ENCODE results near the gene RBCK1.
"Not testable (repeated sequence)": the region's sequence is repeated elsewhere in the genome, so short reads cannot be mapped to it uniquely, and the experiment has no call there.

The RBCK1 gene

GRCh38 chr20:474581-474980, 66.5 kb downstream of the RBCK1 start:
- H3K9ac ChIP-seq = no peak overlapping the region
- no peak overlapping the region for H3K4me3 ChIP-seq
- 0 out of 20 replicates have a peak, but pooled peaks cover 0 to 5% (median 0%) of the 10 kb centered on the region in 10 experiments for H3K4me1 ChIP-seq
- TF ChIP-seq Cebpa-rat (IDR thresholded peaks at IDR 0.05) = no peak
- peaks cover 52 to 76% (median 67%) of the 10 kb centered on the region in 11 experiments for H3K36me3 ChIP-seq
- H4K20me1 ChIP-seq = peaks cover 10 to 17% (median 14%) of the 10 kb centered on the region in 11 experiments; a peak in 20 of 22 replicates
- no peaks in the 10 kb centered on the region for H3K27me3 ChIP-seq
- H3K9me3 ChIP-seq (replicated peaks in 1 of 11) = peaks cover 39 to 51% (median 47%) of the 10 kb centered on the region in 11 experiments
- H3K27ac ChIP-seq = no peak overlapping the region
- H3K4me2 ChIP-seq = no peak overlapping the region

- Histone ChIP-seq H4K20me1 (peaks cover 10 to 28% (median 24%) of the 10 kb centered on the region in 11 experiments; a peak in 20 of 22 replicates), H3K4me1 (0 out of 20 replicates have a peak, but pooled peaks cover 0 to 5% (median 0%) of the 10 kb centered on the region in 10 experiments), H3K9me3 (replicated peaks in 1 of 11) (peaks cover 27 to 40% (median 35%) of the 10 kb centered on the region in 11 experiments), H3K4me2 (no peak overlapping the region), H3K27ac (no peak overlapping the region), H3K36me3 (peaks cover 63 to 87% (median 74%) of the 10 kb centered on the region in 11 experiments), H3K27me3 (no peaks in the 10 kb centered on the region), H3K4me3 (no peak overlapping the region), H3K9ac (no peak overlapping the region)
- no peak for TF ChIP-seq Cebpa-rat (IDR thresholded peaks at IDR 0.05)
Observed at GRCh38 chr20:475463-476357, 67.6 kb downstream of the RBCK1 start.

- not testable (repeated sequence) for H3K4me2 ChIP-seq, H3K4me3 ChIP-seq, H3K27me3 ChIP-seq, H3K9ac ChIP-seq, H3K4me1 ChIP-seq, H3K27ac ChIP-seq
- Histone ChIP-seq H3K9me3 (replicated peaks in 1 of 11) (peaks cover 17 to 30% (median 25%) of the 10 kb centered on the region in 11 experiments), H3K36me3 (peaks cover 73 to 95% (median 82%) of the 10 kb centered on the region in 11 experiments), H4K20me1 (peaks cover 10 to 35% (median 30%) of the 10 kb centered on the region in 11 experiments; a peak in 20 of 22 replicates)
Observed at GRCh38 chr20:476561-477249, 68.6 kb downstream of the RBCK1 start.

GRCh38 chr20:478010-478948, 70.2 kb downstream of the RBCK1 start:
- H3K36me3 ChIP-seq = peaks cover 81 to 96% (median 87%) of the 10 kb centered on the region in 11 experiments
- TF ChIP-seq Cebpa-rat (IDR thresholded peaks at IDR 0.05) = no peak
- no peak overlapping the region for H3K27ac ChIP-seq
- peaks cover 5 to 14% (median 10%) of the 10 kb centered on the region in 11 experiments for H3K9me3 ChIP-seq (replicated peaks in 1 of 11)
- H3K4me3 ChIP-seq = no peak overlapping the region
- H3K27me3 ChIP-seq = no peaks in the 10 kb centered on the region
- H3K4me2 ChIP-seq = no peak overlapping the region
- H3K4me1 ChIP-seq = 0 out of 20 replicates have a peak, but pooled peaks cover 0 to 5% (median 0%) of the 10 kb centered on the region in 10 experiments
- no peak overlapping the region; a peak in 2 of 22 replicates for H3K9ac ChIP-seq
- H4K20me1 ChIP-seq = peaks cover 15 to 50% (median 36%) of the 10 kb centered on the region in 11 experiments; a peak in 20 of 22 replicates

- no peak for TF ChIP-seq Cebpa-rat (IDR thresholded peaks at IDR 0.05)
- Histone ChIP-seq H3K36me3 (peaks cover 81 to 96% (median 87%) of the 10 kb centered on the region in 11 experiments), H3K4me3 (no peak overlapping the region), H3K4me1 (0 out of 20 replicates have a peak, but pooled peaks cover 0 to 5% (median 0%) of the 10 kb centered on the region in 10 experiments), H3K27me3 (no peaks in the 10 kb centered on the region), H3K4me2 (no peak overlapping the region), H4K20me1 (peaks cover 15 to 54% (median 38%) of the 10 kb centered on the region in 11 experiments; a peak in 20 of 22 replicates), H3K9me3 (replicated peaks in 1 of 11) (peaks cover 0 to 7% (median 3%) of the 10 kb centered on the region in 11 experiments; a peak in 16 of 22 replicates), H3K9ac (no peak overlapping the region), H3K27ac (no peak overlapping the region)
Observed at GRCh38 chr20:478949-479429, 70.9 kb downstream of the RBCK1 start.

- Histone ChIP-seq H3K27me3 (no peaks in the 10 kb centered on the region), H3K36me3 (peaks cover 82 to 96% (median 89%) of the 10 kb centered on the region in 11 experiments), H3K9me3 (replicated peaks in 1 of 11) (peaks cover 0 to 2% (median 0%) of the 10 kb centered on the region in 11 experiments; a peak in 3 of 22 replicates), H3K4me2 (no peak overlapping the region), H3K4me1 (peaks cover 0 to 5% (median 0%) of the 10 kb centered on the region in 10 experiments; a peak in 1 of 20 replicates), H3K4me3 (no peak overlapping the region), H3K27ac (no peak overlapping the region), H3K9ac (no peak overlapping the region), H4K20me1 (peaks cover 15 to 59% (median 39%) of the 10 kb centered on the region in 11 experiments; a peak in 20 of 22 replicates)
- TF ChIP-seq Cebpa-rat (IDR thresholded peaks at IDR 0.05) = no peak
Observed at GRCh38 chr20:479487-479886, 71.4 kb downstream of the RBCK1 start.

GRCh38 chr20:480044-480443, 71.9 kb downstream of the RBCK1 start:
- no peaks in the 10 kb centered on the region for H3K9me3 ChIP-seq (replicated peaks in 1 of 11)
- H3K36me3 ChIP-seq = peaks cover 84 to 94% (median 87%) of the 10 kb centered on the region in 11 experiments
- no peaks in the 10 kb centered on the region for H3K27me3 ChIP-seq
- H3K27ac ChIP-seq = no peak overlapping the region
- no peak overlapping the region for H3K4me2 ChIP-seq
- TF ChIP-seq Cebpa-rat (IDR thresholded peaks at IDR 0.05) = no peak
- peaks cover 0 to 5% (median 0%) of the 10 kb centered on the region in 10 experiments; a peak in 1 of 20 replicates for H3K4me1 ChIP-seq
- H3K9ac ChIP-seq = no peak overlapping the region
- no peak overlapping the region for H3K4me3 ChIP-seq
- H4K20me1 ChIP-seq = peaks cover 15 to 59% (median 39%) of the 10 kb centered on the region in 11 experiments; a peak in 20 of 22 replicates

GRCh38 chr20:481167-481566, 73.1 kb downstream of the RBCK1 start:
- Histone ChIP-seq H3K9me3 (replicated peaks in 1 of 11) (no peaks in the 10 kb centered on the region), H3K4me2 (no peak overlapping the region), H3K27ac (no peak overlapping the region), H3K9ac (no peak overlapping the region; a peak in 1 of 22 replicates), H4K20me1 (peaks cover 15 to 69% (median 39%) of the 10 kb centered on the region in 11 experiments; a peak in 20 of 22 replicates), H3K36me3 (peaks cover 85 to 95% (median 88%) of the 10 kb centered on the region in 11 experiments), H3K27me3 (no peaks in the 10 kb centered on the region), H3K4me1 (peaks cover 0 to 5% (median 0%) of the 10 kb centered on the region in 10 experiments; a peak in 1 of 20 replicates), H3K4me3 (no peak overlapping the region)
- no peak for TF ChIP-seq Cebpa-rat (IDR thresholded peaks at IDR 0.05)

All from BLaER1 treated with 17β-estradiol and CSF1 and Interleukin-3, amounts not matched to agents 10 nM and 100 nM (cell line).